ENCODE results near the gene COPS8.

COPS8 gene

DNA sequence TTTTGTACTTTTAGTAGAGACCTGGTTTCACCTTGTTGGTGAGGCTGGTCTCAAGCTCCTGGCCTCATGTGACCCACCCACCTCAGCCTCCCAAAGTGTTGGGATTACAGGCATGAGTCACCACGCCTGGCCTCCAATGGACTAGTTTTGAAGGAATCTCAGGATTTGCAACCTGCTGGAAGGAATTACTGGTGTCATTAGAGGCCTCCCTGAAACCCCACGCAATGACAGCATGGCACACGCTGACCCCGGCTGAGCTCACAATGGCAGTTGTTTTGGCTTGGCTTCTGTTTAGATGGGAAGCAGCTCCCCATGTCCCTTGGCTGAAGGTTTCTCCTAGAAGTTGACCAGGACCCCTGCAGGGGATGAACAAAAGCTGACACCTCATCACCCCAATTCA is 23.1 kb upstream of the COPS8 start:
- no peak for DNase-seq

DNA sequence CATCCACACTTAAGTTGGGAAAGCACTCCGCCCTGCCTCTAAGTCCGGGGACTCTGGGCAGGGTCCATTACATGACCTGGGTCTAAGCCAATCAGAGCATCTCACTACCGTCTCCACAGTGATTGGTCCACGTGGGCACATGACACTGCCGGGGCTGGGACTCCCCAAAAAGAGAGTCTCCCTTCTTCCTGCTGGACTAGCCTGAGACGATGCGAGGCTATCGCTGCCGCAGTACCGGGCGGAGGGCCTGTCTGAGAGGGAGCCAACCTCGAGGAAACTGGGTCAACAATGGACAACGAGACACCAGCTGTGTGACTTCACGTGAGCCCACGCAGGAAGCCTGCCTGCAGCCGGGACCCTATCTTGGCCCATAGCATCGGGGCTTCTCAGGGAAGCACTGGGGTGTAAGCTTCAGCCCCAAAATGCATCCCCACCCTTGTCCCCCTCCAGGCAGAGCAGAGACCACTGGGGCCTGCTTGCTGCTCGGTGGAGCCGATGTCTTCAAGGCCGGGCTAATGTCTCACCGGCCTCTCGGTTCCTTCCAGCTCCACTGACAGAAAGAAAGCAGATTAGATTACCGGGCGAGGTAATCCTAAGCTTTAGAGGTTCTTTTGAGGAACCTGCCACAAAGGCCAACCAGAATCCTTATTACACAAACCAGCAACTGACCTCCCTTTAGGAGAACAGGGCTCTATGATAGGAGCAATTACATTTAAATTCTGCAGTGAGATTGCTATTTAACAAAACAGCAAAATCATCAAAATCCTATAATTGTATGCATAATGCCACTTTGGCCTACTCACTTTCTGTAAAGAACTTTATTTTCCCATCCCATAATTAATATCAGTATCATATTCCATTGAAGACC is 21.3 kb upstream of the COPS8 start:
- no peak for DNase-seq

DNA sequence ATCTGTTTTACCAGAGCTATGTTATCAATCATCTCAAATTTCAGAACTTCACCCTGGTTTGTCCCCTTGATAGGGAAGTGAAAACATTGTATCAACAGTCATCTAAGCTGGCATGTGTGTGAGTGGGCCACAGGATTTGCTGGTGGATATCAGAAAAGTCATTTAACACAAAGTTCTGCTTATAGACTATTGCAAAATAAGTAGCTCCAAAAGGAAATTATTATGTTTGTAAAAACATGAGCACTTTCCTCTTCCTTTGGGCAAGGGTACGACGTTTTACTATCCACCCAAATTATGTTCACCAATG is 20.7 kb upstream of the COPS8 start:
- no peak for DNase-seq

DNA sequence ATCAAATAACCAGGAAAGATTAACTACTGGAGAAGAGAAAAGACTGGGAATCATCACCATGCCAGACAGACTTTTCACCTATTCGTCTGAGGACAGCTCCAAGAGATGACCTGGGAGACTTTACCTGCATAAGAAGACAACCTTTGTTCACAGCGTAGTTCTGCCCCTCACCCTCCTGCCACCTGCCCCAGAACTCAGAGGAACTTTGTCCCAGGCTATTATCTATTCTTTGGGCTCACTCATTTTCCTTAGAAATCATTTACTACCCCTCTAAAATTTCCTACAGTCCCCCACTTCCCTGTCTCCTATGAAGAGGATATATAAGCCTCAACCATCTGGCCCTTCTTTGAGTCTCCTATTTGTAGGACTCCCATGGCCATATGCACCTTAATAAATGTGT is 19.3 kb upstream of the COPS8 start:
- no peak for DNase-seq

DNA sequence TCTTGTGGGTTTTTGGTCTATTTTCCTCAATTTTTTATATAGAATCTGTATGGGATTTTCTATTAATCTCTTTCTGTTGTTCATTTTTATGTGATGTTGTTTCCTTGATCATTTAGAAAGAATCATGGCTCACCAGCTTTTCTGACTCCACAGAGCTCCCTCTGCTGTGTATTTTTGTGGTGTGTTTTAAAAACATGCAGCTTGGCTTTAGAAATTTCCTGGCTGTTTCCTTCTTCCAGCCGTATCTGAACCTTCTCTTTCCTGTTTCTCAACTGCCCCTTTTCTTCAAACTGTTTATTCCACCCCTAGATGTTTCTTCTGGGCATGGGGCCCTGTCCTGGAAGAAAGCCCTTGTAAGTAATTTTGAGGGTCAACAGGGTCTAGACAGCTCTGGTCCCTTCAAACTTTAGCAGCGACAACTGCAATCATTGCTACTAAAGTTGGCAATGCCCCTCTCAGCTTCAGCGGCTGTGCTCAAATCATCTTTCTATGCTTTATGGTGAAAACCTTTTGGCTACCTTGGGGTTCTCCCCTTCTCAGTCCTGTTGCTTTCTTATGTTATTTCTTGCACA is 17.6 kb upstream of the COPS8 start:
- DNase-seq: no peak

DNA sequence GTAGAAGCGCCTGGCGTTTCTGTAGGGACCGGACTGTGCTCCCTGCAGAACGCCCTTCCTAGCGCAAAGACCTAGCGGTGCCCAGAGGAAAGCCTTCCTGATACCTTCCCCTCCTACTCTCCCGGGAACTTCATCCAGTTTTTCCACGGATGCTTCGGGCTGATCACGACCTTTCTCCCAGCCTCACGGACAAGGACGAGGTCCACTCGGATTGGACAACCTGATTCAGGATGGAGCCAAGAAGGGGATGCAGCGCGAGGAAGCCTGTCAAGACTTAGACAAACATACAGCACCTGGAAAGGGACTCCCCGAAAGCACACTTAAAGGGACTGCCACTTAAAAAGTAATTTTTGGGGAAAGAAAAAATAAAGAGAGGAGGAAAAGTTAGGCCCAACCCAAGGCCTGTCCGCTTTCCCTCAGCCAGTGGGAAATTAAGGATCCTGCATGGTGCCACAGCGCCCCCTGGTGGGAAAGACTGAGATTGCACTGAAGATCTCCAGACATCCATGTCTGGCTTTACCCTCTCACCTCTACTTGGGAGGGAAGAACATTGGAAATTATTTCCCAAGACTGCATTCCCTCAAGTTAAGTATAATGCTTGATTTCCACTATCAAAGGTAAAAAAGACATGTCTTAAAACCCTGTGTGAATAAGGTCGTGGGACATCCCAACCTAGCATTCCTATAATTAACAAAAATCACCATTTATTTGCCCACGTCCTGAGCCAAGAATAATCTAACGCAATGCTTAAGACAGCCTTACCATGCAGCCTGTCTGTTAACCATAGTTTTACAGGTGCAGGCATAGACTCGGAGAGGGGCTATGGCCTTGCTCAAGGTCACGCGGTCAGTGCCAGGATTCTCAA is 13.4 kb upstream of the COPS8 start:
- DNase-seq: peak; percentile 53

DNA sequence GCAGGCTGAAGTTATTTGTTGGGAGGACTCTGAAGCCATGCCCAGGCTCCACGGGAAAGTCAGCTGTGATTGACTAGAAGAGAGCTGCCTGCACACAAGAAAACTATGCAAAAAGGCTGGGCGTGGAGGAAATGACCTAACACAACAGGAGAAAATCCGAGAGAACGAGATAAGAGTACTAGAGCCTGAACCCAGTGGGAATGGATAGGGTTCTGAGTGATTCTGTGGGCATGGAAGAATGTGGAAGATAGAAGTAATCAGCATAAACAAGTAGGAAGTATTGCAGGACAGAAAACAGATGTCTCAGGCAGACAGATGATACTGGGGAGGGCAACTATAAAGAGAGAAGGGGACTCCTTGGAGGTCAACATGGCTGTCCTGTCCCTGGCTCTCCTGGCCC is 12.1 kb upstream of the COPS8 start:
- DNase-seq: no peak

DNA sequence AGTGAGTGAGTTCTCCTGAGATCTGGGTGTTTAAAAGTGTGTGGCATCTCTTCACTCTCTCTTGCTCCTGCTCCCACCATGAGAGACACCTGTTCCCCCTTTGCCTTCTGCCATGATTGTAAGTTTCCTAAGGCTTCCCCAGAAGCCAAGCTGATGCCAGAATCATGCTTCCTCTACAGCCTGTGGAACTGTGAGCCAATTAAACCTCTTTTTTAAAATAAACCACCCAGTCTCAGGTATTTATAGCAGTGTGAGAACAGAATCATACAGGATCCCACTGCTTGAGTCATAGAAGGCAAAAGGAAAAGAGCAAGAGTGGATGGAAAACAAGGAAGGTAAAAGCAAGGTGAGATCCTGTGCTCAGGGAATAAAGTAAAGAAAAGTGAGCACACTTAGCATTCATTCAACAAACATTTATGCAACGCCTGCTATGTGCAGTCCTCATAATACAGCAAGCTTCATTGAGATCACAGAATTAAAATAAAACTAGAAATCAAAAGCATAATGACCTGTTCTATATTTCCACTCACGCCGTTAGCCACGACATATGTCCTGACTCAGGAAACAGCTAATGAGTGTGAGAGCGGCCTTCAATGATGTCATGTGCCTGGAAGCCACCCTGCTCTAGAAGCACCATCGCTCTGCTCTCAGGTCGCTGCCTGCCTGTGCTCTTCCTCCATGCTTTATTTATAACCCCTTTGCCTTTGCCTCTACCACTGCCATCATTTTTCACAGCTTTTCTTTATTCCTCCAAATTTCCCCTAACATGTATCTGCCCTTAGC is 11.3 kb upstream of the COPS8 start:
- DNase-seq: no peak

DNA sequence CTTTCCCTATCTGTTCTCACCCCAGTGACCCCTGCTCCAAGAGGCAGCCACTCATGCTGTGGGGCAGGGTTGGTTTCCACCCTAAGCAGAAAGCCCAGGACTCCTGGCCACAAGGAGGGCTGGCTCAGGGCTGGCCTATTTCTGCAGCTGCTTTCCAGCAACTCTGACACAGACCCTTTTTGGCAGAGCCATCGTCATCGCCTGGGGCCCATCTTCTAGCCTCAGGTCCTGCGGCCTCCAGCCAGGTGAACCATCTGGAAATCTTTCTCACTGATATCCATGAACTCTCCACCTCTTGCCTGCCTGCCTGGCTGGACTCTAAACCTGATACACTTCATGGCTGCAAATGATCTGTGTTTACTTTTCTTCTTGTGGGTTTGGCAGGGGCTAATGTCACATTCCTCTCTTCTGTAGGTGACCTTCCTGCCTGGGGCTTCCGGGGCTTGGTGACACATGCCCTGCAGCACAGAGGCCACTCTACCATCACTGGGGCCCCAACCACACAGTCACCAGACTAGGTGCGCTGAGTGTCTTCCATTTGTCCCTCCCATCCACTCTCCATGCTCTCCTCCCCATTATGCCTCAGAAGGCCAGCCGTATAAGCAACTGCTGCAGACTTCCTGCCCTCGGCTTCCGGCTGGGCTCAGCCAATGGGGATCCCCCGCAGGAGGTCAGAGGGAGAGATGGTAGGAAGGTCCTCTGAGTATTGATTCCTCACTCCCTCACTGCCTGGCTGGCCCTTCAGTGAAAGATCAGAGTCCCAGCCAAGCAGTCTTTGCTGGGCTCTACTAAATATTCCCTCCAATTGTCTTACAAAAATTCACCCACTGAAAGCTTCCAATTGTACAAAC is 9.7 kb upstream of the COPS8 start:
- no peak for DNase-seq

DNA sequence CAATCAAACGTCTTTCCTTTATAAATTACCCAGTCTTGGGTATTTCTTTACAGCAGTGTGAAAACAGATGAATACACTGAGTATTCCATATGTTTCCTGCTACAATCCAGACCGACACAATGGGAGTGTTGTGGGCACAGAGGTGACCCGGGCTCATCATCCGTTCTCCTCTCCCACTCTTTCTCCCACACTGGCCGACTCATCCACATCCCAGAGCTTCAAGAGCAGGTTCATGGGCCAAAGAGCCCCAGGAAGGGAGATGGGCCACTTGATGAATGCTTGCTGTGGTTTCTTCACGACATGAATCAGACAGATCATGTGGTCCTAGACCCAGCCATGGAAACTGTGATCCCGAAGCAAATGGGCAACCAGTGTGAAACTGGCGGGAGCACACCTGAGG is 4.1 kb upstream of the COPS8 start:
- no peak for DNase-seq

DNA sequence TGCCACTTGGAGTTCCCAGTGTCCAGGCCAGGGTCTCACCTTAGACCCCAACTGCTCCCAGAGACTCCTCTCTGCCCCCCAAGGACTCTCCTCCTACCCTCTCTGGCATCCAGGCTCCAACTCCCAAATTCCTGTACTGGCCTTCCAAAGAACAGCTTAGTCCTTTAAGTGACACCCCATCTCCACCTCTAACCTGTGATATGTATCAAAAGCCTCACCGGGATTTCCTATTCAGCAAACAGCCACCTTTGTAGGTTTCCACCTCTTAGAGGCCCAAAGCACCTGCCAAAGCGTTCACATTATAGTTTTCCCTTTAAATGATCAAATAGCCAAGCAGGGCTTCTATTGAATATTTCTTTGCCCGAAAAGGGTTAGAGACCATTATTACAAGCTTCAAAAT is 2.7 kb upstream of the COPS8 start:
- DNase-seq: no peak

DNA sequence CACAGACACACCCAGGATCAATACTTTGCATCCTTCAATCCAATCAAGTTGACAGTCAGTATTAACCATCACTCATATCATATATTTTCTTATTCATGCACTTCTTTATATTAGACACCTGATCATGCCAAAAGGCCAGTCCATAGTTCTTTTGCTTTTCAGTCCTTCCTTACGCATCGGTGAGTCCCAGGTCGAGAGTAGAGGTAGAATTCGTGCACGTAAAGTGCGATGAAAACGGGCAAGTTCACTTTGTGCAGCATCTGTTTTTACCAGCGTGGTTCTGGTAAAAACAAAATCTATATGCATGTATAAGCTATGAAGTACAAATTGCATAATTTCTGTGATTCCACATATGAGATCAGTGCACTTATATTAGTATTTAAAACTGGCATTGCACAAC is 1.2 kb upstream of the COPS8 start:
- DNase-seq: no peak

DNA sequence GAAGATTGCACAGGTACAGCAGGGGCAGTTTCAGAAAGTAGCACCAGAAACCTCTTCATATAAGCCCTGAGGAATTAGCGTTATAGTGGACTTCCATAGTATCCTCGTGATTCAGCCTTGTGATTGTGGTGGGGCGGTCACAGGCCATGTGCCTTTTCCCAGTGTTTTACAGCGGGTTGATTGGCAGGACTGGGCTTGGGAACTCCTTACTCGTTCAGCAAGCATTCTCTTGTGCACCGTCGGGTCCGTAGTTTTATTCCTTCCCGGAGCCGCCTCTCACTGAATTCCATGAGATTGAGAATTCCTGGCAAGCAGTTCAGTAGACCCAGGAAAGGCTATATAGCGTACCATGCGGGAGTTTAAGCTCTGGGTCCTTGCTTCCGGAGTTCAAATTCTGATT is 5.2 kb downstream of the COPS8 start:
- DNase-seq: no peak

DNA sequence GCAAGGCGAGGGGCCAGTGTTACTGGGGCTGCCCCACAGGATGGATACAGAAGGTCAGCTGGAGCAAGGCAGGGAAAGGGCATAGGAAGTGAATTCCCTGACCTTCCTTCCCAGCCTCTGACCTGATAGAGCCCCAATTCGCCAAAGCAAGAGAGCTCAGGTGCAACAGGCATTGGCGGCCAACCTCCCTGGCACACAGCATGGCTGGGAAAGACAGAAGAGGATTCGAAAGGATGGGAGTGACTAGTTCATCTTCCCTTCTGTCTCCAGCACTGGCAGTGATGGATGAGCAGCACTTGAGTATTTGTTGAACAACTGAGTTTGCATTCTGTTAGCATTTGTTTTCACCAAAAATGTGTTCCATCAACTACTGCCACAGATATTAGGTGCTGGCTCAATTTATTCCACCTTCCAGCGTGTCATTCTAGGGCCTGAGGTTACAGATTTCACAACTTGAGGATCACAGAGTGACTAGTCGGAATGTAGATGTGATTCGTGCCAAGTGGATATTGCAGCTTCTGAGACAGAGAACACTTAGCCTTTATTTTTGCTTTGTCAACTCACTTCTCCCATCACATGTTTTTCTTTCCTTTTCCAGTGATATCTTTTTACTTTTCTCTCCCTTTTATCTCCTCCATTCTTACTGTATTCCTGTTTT is 6.2 kb downstream of the COPS8 start:
- DNase-seq: no peak

DNA sequence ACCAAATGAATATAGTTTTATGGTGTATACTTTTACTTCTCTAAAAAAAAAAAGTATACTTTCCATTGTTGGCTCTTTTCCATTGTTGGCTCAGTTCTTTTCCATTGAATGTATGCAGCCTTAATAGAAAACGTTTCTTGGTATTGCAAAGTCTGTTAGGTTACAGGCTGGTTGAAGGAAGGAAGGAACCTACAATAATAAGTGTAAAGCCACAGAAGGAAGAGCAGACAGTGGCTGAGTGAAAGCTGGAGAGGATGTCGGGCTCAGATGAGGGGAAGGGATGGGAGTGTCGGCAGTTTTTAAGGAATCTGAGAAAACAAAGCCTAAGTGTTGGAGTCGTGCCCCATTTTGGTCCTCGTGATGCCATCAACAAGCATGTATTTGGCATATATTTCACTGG is 6.8 kb downstream of the COPS8 start:
- DNase-seq: no peak

DNA sequence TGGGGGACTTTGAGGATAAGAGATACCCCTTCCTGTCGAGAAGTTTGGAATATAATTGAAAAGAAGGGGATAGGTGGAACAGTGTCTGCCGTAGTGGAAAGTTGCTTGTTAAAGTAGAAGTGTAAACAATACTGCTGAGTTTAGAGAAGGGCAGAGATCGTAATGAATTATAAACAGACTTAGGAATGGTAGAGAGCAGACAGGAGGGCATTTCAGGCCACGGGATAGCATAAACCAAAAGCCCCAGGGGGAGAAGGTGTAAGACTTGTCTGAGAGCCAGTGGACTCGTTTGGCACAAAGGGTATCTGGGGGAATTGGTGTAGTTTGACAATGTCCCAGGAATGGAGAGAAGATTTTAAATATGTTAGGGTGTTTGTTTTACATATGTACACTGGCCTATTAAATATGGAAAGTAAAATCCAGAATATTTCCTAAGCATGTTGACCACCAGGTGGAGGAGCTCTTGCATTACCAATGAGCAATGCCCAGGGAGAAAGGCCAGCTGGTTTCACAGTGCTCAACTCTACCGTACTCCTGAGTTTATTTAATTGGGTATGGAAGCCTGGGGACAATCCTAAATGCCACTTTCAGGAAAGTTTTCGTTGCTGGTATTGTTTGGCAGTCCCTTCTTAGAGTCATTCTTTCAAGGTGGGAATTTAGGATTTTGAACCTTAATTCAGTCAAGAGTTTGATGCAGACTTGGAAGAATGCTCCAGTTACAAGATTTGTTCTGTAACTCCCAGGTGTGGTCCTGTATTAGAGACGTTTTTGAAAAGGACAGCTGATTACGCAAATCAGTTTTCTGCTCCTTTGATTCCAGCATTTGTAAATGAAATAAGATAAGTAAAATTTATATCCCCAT is 7.5 kb downstream of the COPS8 start:
- DNase-seq: no peak

DNA sequence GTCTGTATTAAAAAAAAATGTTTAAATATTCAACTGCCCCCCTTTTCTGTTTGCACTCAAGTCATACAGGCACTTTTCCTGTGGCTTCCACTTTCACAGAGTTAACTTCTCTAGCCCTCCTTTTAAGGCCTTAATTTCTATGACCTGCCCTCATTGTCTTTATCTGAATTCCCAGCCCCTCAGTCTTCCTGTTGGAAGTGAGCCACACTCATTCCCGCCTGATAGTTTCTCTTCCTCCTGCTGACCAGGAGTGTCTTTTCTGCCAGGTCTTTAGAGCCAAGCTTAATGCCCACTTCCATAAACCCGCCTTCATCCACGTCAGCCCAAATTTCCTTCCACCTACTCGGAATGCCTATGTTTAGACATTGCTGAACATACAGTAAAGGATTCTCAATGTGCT is 10.5 kb downstream of the COPS8 start:
- DNase-seq: no peak

DNA sequence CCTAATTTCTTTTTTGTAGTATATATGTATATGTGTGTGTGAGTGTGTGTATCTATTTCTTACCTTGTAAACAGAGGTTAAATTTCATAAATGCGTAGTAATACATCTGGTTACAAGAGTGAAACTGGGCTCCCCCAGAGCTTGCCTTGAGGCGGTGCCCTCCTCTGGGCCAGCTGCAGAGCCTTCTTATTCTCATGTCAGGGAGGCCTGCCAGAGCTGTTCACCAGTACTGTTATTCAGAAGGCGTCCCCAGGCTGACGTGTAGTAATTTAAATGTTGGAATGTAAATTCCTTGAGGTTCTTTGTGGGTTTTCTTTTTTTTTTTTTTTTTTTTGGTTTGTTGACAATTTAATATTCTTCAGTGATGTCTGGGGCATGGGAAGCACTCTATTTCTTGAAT is 11.2 kb downstream of the COPS8 start:
- DNase-seq: no peak

DNA sequence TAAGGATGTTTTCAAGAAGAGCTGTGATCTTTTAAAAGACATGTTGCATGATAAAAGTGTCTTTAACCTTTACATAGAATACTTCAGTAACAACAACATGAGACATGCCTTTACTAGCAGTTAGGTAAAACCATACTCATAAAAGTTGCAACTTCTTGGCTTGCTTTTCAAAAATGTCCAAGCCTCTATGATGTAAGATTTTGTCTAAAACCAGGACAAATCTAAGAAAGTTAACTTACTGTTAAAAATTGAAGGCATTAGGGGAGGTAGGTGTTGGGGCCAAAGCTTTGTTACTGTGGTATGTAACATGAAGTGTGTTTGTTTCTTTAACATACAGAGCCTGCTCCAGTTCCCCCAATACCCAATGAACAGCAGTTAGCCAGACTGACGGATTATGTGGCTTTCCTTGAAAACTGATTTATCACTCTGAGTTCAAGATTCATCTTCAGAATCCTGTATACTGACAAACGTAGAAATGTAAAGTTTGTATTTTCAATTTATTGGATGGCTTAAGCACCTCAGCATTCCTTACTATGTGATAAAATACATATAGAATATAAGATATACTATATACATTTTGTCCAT is 11.7 kb downstream of the COPS8 start:
- no peak for DNase-seq

Data from right kidney (tissue), 1 donor.